Neuron (in vitro differentiated cells): ENCODE results near the gene KRT84.
"Not testable (repeated sequence)": the region's sequence is repeated elsewhere in the genome, so short reads cannot be mapped to it uniquely, and the experiment has no call there.

Source experiments
- H2AFZ ChIP-seq: one replicate; pipeline ENCODE4 v1.6.1; 2013; ENCODE audit warnings: low read depth, mild to moderate bottlenecking, inconsistent platforms, low read length, moderate library complexity
- H3K27me3 ChIP-seq: one replicate; pipeline ENCODE4 v1.6.1; 2013; ENCODE audit warnings: low read length; ENCODE audit not compliant: insufficient read depth
- H3K36me3 ChIP-seq: one replicate; pipeline ENCODE4 v1.6.1; 2013; ENCODE audit warnings: low read length; ENCODE audit not compliant: insufficient read depth
- H3K4me1 ChIP-seq: one replicate; pipeline ENCODE4 v1.6.1; 2013; ENCODE audit warnings: low read length; ENCODE audit not compliant: insufficient read depth
- H3K4me3 ChIP-seq: 2 replicates; pipeline ENCODE4 v1.5.1; 2013; ENCODE audit warnings: mild to moderate bottlenecking, low read length, moderate library complexity
- H3K9me3 ChIP-seq: one replicate; pipeline ENCODE4 v1.6.1; 2013; ENCODE audit warnings: low read length

KRT84 gene

DNA sequence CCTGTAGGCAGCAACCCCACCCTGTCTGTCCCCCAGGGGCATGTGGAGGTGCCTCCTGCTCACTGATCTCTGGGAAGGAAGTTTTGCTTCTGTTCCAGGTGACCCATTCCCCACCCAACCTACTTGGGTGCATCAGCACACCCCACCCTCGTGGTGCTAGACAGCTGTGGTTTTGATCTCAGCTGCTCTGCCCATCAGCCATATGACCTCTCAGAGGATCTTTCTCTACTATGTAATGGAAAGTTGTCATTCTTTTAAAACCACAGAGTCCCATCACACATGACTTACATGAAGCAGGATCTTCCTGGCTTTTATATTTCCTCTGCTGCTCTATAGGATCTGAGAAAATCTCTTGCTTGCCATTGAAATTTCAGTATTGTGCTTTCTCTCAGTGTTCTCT lies 34.2 kb upstream of the KRT84 start:
- no peak overlapping the region for H3K4me3 ChIP-seq
- H3K36me3 ChIP-seq = no peaks in the 10 kb centered on the region
- H3K27me3 ChIP-seq = peaks cover 9% of the 10 kb centered on the region
- no peaks in the 10 kb centered on the region for H3K9me3 ChIP-seq
- no peaks in the 10 kb centered on the region for H3K4me1 ChIP-seq
- H2AFZ ChIP-seq = no peak overlapping the region

DNA sequence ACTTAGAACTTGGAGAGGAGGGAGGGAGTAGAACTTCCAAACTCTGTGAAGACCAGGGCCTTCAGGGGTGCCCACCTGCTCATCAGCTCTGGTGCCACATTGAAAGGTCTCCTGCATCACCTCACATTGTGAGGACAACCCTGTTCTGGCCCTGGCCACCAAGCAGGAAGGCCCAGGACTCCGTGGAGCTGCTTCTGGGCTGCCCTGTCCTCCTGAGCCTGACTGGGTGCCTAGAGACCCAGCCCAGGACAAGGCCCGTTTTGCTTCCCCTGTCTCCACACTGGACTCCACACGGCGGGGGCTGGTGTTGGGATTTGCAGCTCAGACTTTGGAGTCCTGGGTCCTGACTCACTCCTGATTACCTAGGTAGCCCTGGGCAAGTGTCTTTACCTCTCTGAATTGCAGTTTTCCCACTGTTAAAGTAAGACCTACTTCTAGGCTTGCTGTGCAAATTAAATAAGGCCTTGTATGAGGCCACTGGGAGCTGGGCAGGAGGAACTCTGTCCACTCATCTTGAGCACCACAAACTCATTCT lies 33.2 kb upstream of the KRT84 start:
- no peak overlapping the region for H2AFZ ChIP-seq
- H3K9me3 ChIP-seq = no peaks in the 10 kb centered on the region
- H3K4me3 ChIP-seq = no peak overlapping the region
- no peaks in the 10 kb centered on the region for H3K36me3 ChIP-seq
- H3K27me3 ChIP-seq = peaks cover 9% of the 10 kb centered on the region
- no peaks in the 10 kb centered on the region for H3K4me1 ChIP-seq

DNA sequence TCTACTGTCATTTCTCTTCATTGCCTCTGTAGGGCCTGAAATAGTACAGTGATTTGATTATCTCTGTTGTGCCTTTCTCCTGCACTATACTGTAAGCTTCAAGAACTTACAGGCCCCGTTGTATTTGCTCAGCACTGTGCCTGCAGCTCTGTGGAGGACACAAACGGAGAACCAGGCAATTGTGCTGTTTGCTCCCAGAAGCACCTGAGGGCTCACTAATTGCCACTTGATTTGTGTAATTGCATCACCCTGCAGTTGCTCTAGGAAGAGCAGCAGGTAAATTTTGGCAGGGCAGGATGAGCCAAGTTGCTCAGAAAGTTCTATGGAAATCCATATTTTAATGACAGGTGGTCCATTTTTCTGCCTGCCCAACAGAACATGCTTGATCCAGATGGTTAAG lies 32.3 kb upstream of the KRT84 start:
- no peaks in the 10 kb centered on the region for H3K4me1 ChIP-seq
- H3K4me3 ChIP-seq = no peak overlapping the region
- H2AFZ ChIP-seq = no peak overlapping the region
- no peaks in the 10 kb centered on the region for H3K9me3 ChIP-seq
- peaks cover 3% of the 10 kb centered on the region for H3K27me3 ChIP-seq
- H3K36me3 ChIP-seq = no peaks in the 10 kb centered on the region

DNA sequence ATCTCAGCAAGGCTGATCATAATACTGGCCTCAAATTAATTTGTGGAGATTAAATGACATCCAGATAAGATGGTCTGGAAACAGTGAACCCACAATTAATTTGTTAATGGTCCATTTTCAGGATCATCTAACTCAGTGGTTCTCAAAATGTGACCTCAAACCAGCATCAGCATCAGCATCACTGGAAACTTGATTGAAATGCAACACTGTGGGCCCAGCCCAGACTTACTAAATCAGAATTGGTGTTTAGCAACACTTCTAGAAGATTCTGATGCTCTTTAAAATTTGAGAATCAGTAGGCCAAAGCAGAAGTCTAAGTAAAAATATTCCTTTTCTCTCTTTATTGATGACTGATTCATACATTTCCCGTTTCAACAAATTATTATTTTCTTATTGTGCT lies 31.3 kb upstream of the KRT84 start:
- H3K36me3 ChIP-seq = no peaks in the 10 kb centered on the region
- H3K9me3 ChIP-seq = no peaks in the 10 kb centered on the region
- H3K27me3 ChIP-seq = no peaks in the 10 kb centered on the region
- H3K4me3 ChIP-seq = no peak overlapping the region
- no peaks in the 10 kb centered on the region for H3K4me1 ChIP-seq
- no peak overlapping the region for H2AFZ ChIP-seq

DNA sequence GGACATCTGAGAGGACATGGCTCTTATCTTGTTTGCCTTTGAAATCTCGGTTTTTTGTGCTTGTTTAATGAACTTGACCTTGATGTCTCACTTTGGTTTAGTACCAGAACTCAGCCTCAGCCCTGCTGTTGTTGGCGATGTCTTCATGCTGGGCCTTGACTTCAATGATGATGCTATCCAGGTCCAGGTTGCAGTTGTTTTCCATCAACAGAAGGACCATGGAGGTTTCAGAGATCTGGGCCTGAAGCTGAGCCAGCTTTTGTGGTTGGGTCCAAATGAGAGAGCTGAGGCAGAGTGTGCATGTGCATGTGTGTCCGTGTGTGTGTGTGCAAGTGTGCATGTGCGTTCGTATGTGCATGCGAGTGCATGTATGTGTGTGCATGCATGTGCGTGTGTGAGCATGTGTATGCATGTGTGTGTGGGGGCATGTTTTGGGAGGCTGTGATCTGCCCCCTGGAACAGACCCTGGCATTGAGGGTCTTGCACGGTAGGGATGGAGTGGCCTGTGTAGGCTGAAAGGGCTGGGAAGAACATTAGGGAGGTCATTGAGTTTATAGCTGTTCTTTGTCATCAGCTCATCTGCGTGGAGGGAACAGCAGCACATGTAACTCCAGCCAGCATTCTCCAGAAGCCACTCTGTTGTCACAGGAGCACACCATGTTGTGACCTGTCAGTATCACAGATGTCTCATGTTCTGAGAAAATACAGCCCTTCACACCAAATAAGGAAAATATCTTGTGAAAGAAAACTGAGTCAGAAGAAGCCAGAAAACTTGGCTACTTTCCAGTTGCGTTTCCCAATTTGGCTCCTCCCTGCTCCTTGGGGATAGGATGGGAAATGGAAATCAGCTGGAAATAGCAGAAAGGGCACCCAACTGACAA lies 30.7 kb upstream of the KRT84 start:
- H3K4me3 ChIP-seq = no peak overlapping the region
- H2AFZ ChIP-seq = no peak overlapping the region
- H3K36me3 ChIP-seq = no peaks in the 10 kb centered on the region
- no peaks in the 10 kb centered on the region for H3K27me3 ChIP-seq
- no peaks in the 10 kb centered on the region for H3K9me3 ChIP-seq
- H3K4me1 ChIP-seq = no peaks in the 10 kb centered on the region

DNA sequence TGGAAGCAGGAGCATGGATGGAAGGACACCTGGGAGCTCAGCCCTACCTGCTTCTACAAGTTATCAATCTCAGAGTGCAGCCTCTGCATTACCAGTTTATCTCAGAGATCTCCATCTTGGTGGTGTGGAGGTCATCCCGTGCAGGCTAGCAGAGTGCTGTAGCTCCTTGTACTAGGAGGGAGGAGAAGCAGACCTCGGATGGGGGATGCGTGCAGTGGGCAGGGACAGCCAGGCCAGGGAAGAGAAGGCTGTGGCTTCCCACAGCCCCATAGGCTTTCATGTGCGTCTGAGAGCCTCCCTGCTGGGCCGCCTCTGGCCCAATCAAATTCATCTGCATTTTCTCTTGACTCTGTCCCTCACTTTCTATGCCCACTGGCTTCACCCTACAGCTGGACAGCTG lies 29.5 kb upstream of the KRT84 start:
- Histone ChIP-seq H3K4me1 (no peaks in the 10 kb centered on the region), H3K4me3 (no peak overlapping the region), H3K9me3 (no peaks in the 10 kb centered on the region), H3K27me3 (no peaks in the 10 kb centered on the region), H2AFZ (no peak overlapping the region), H3K36me3 (no peaks in the 10 kb centered on the region)

DNA sequence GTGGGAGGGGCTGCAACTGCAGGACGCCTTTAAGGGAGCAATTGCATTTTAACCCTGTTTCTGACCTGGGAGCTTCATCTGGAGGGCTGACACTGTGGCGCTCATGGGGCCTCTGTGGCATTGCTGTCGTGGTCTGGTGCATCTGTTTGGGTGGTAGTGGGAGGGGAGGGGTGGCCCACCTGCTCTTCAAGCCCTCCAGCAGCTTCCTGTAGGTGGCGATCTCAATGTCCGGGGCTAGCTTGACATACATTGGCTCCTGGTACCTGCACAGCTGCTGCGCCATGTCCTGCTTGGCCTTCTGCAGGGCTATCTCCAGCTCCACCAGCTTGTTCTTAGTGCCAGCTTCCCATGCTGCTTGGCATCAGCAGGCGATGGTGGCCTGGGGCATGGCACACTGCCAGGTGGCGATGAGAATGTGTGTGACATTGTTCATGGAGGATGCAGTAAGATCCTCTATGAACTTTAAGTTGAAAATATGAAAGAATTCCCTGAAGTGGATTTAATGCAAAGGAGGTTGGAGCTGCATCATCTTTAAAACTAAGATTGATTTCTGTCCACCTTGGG lies 28.4 kb upstream of the KRT84 start:
- no peak overlapping the region for H3K4me3 ChIP-seq
- H2AFZ ChIP-seq = no peak overlapping the region
- H3K9me3 ChIP-seq = no peaks in the 10 kb centered on the region
- H3K36me3 ChIP-seq = no peaks in the 10 kb centered on the region
- H3K27me3 ChIP-seq = no peaks in the 10 kb centered on the region
- H3K4me1 ChIP-seq = no peaks in the 10 kb centered on the region

DNA sequence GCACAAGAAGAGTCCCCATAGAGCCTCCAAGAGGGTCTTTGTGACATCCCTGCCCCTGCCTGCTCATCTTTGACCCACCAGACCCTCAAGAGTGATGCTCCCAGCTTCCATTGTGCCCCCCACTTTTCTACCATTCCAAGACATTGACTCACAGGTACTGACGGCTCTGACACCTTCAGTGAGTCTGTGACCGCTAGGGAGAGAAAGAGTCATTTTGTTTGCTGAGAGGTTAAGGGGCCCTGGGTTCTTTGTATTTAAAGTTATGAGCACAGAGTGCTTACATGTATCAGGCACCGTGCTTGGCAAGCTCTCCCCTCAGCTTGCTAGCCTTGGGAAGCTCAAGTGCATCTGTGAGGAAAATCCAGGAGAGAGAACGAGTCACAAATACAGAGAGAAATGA lies 27.8 kb upstream of the KRT84 start:
- H3K36me3 ChIP-seq = no peaks in the 10 kb centered on the region
- H3K27me3 ChIP-seq = no peaks in the 10 kb centered on the region
- H2AFZ ChIP-seq = no peak overlapping the region
- no peak overlapping the region for H3K4me3 ChIP-seq
- no peaks in the 10 kb centered on the region for H3K4me1 ChIP-seq
- H3K9me3 ChIP-seq = no peaks in the 10 kb centered on the region

DNA sequence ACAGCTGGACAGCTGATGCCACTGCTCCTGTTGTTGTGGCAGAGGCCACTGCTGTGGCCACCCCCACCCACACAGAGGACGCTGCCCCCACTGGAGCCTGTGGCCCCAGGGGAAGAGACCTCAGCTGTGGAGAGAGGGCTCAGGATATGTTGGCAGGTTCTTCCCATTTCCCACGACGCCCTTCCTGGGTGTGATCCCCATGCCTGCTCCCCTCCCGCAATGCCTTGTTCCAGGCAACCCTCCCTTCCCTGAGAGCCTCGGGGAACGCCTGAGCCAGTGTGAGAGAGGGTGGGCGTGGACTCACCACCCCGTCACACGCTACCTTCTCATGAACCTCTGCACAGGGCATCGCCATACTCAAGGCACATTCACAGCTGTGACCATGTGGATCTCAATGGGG lies 26.4 kb upstream of the KRT84 start:
- H2AFZ ChIP-seq = no peak overlapping the region
- H3K36me3 ChIP-seq = no peaks in the 10 kb centered on the region
- H3K4me3 ChIP-seq = no peak overlapping the region
- no peaks in the 10 kb centered on the region for H3K9me3 ChIP-seq
- no peaks in the 10 kb centered on the region for H3K4me1 ChIP-seq
- H3K27me3 ChIP-seq = no peaks in the 10 kb centered on the region

DNA sequence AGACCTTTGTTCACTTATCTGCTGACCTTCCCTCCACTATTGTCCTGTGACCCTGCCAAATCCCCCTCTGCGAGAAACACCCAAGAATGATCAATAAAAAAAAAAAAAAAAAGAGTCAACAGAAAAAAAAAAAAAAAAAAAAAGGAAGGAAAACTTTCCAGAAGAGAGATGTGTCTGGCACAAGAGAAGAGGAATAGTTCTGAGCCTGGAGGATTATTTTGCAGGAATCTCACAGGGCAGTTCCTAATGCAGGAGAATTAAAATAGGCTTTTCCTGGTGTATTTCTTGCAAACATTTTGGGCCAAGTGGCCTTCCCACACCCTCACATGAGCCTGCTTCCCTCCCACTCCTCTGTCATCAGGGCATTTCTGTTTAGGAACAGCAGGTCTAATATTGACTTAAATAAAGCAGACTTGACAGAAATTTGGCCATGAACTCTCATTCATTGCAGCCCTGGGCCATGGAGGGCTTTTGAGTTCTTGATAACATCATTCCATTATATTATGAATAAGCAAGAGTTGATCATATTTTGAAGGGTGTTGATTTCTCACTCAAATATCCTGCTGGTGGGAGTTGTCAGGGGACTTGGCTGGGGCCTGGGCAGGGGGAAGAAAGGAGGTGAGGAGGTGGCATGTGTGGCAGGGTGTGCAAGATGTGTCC lies 25.3 kb upstream of the KRT84 start:
- not testable (repeated sequence) for H3K4me1 ChIP-seq, H3K4me3 ChIP-seq, H2AFZ ChIP-seq, H3K36me3 ChIP-seq, H3K9me3 ChIP-seq, H3K27me3 ChIP-seq

DNA sequence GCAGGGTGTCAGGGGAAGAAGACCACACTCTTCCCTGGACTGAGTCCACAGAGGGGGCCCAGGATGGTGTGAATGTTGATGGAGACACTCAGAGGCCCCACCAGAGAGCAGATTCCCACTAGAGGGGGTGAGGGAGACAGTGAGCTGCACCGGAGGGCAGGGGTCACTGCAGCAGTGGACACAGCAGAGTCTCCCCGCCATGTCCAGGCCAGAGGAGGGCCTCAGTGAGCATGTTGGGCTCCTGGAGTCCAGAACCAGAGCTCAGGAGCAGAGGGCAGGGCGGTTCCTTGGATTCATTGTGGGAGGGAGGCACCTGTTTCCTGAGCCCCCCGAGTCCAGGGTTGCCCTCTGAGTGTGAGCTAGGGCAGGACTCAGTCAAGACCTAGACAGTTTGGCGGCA lies 22.5 kb upstream of the KRT84 start:
- H3K27me3 ChIP-seq = no peaks in the 10 kb centered on the region
- H3K4me1 ChIP-seq = no peaks in the 10 kb centered on the region
- H3K9me3 ChIP-seq = no peaks in the 10 kb centered on the region
- no peaks in the 10 kb centered on the region for H3K36me3 ChIP-seq
- H2AFZ ChIP-seq = no peak overlapping the region
- no peak overlapping the region for H3K4me3 ChIP-seq

DNA sequence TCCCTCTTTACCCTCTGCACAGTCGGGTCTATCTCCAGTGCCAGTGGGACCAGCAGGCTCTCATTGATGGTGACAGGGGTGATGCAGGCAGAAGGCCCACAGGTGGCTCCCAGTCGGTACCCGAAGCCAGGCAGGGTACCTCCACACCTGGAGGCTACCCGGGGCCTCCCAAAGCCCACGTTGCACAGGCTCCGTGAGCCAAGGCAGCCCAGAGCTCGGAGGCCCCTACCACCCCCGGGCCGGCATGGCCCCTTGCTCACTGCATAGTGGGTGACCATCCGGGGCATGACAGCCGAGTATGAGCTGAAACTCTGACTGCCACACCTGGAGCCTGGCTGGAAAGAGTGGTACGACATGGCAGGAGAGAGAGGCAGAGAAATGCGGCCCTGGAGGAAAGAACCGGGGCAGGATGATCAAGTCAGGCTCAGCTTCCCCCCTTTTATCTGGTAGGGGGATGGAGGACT lies 20.5 kb upstream of the KRT84 start, which contains the start of gene KRT82:
Gene KRT82 (minus strand): TSS at position 414 of the 464 bp plus-strand sequence. CDS start 58 bp downstream, at position 356.
- no peaks in the 10 kb centered on the region for H3K36me3 ChIP-seq

DNA sequence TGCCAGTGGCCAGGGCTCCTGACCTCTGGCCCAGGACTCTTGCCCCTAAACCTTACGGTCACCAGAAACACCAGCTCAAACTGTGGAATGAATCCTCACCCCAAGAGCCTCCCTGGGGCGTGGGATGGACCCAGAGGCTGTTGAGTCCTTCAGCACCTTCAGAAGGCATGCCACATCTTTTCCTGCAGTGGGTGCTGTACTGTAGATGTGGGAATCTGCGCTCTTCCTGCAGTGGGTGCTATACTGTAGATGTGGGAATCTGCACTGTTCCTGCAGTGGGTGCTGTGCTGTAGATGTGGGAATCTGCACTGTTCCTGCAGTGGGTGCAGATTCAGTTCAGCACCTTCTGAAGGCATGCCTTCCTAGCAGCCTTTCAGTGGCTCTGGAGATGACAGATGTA lies 19.5 kb upstream of the KRT84 start:
- Histone ChIP-seq H2AFZ (no peak overlapping the region), H3K27me3 (no peaks in the 10 kb centered on the region), H3K9me3 (no peaks in the 10 kb centered on the region), H3K4me1 (no peaks in the 10 kb centered on the region), H3K36me3 (no peaks in the 10 kb centered on the region), H3K4me3 (no peak overlapping the region)

More for the DNA sequence above, 20.5 kb upstream of the KRT84 start, which contains the start of gene KRT82:
- Histone ChIP-seq H3K27me3 (no peaks in the 10 kb centered on the region), H3K4me1 (no peaks in the 10 kb centered on the region), H3K9me3 (no peaks in the 10 kb centered on the region), H3K4me3 (no peak within 1 kb of the TSS), H2AFZ (no peak within 1 kb of the TSS)
